Measurements from ENCODE around the gene NUP210. TPM values are rescaled to one million over a fixed set of nuclear protein-coding genes. Genes with fewer than 3 reads are reported as not detected.

Gene NUP210
- total and polyA plus RNA-seq, 2 of the 13 experiments (the other 11 are each of a cell fraction or from before 2014, with no cell fraction given) = 31.6 to 35.2 TPM

DNA sequence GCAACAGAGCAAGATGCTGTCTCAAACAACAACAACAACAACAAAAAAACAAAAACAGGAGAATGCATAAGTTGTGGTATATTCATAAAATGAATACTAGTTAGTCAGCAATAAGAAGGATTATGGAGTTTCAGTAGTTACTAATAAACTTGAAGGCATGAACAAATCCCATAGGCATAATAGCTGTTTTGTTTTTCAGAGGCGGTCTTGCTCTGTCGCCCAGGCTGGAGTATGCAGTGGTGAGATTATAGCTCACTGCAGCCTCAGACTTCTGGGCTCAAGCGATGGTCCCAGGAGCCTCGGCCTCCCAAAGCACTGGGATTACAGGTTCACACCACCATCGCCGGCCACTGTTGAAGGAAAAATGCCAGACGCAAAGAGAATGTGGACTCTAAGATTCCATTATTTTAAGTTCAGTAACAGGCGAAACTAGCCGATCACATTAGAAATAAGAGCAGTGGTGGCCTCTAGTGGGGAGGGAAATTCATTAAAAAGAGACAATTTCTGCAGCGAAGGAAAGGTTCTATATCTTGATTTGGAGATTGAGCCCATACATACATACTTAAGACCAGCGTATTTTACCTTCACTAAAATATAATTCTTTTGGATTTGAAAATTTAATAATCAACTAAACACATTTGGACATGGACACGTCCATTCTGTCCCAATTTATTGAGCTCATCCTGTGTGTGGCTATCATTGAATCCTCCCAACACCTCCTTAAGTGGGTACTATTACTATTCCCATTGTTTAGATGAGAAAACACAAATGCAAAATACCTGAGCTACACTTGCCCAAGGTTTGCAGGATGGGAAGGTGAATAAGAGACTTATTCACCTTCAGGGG is 32.6 kb upstream of the NUP210 start (continued):
- TF ChIP-seq, protein P1, sequence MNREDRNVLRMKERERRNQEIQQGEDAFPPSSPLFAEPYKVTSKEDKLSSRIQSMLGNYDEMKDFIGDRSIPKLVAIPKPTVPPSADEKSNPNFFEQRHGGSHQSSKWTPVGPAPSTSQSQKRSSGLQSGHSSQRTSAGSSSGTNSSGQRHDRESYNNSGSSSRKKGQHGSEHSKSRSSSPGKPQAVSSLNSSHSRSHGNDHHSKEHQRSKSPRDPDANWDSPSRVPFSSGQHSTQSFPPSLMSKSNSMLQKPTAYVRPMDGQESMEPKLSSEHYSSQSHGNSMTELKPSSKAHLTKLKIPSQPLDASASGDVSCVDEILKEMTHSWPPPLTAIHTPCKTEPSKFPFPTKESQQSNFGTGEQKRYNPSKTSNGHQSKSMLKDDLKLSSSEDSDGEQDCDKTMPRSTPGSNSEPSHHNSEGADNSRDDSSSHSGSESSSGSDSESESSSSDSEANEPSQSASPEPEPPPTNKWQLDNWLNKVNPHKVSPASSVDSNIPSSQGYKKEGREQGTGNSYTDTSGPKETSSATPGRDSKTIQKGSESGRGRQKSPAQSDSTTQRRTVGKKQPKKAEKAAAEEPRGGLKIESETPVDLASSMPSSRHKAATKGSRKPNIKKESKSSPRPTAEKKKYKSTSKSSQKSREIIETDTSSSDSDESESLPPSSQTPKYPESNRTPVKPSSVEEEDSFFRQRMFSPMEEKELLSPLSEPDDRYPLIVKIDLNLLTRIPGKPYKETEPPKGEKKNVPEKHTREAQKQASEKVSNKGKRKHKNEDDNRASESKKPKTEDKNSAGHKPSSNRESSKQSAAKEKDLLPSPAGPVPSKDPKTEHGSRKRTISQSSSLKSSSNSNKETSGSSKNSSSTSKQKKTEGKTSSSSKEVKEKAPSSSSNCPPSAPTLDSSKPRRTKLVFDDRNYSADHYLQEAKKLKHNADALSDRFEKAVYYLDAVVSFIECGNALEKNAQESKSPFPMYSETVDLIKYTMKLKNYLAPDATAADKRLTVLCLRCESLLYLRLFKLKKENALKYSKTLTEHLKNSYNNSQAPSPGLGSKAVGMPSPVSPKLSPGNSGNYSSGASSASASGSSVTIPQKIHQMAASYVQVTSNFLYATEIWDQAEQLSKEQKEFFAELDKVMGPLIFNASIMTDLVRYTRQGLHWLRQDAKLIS (CRISPR knock-in tag; IDR thresholded peaks at IDR 0.05) = no peak
- TF ChIP-seq LCORL (IDR thresholded peaks at IDR 0.05) (no peak), LCORL (CRISPR knock-in tag; IDR thresholded peaks at IDR 0.05) (no peak), ELF3 (CRISPR knock-in tag; IDR thresholded peaks at IDR 0.05) (peak; percentile 12; the same call in 1 of the 2 replicates), ARID5B (CRISPR knock-in tag; IDR thresholded peaks at IDR 0.05) (0 out of 2 replicates have a peak, but pooled peaks have one; percentile 5), BORCS8-MEF2B (CRISPR knock-in tag; IDR thresholded peaks at IDR 0.05) (no peak), SAP130 (CRISPR knock-in tag; IDR thresholded peaks at IDR 0.05; ENCODE audit: low read depth) (0 out of 2 replicates have a peak, but pooled peaks have one; percentile 21), GRHL1 (CRISPR knock-in tag; conservative IDR thresholded peaks at IDR 0.05) (no peak), ARID2 (CRISPR knock-in tag; IDR thresholded peaks at IDR 0.05; ENCODE audit: borderline replicate concordance) (no peak), ZNF350 (CRISPR knock-in tag; IDR thresholded peaks at IDR 0.05; ENCODE audit: borderline replicate concordance, low read depth) (no peak), POLR2AphosphoS2 (IDR thresholded peaks at IDR 0.05; ENCODE audit: low read depth, low read length) (no peak), ZNF33A (CRISPR knock-in tag; IDR thresholded peaks at IDR 0.05; ENCODE audit: borderline replicate concordance) (no peak)
- TF ChIP-seq, protein P2, sequence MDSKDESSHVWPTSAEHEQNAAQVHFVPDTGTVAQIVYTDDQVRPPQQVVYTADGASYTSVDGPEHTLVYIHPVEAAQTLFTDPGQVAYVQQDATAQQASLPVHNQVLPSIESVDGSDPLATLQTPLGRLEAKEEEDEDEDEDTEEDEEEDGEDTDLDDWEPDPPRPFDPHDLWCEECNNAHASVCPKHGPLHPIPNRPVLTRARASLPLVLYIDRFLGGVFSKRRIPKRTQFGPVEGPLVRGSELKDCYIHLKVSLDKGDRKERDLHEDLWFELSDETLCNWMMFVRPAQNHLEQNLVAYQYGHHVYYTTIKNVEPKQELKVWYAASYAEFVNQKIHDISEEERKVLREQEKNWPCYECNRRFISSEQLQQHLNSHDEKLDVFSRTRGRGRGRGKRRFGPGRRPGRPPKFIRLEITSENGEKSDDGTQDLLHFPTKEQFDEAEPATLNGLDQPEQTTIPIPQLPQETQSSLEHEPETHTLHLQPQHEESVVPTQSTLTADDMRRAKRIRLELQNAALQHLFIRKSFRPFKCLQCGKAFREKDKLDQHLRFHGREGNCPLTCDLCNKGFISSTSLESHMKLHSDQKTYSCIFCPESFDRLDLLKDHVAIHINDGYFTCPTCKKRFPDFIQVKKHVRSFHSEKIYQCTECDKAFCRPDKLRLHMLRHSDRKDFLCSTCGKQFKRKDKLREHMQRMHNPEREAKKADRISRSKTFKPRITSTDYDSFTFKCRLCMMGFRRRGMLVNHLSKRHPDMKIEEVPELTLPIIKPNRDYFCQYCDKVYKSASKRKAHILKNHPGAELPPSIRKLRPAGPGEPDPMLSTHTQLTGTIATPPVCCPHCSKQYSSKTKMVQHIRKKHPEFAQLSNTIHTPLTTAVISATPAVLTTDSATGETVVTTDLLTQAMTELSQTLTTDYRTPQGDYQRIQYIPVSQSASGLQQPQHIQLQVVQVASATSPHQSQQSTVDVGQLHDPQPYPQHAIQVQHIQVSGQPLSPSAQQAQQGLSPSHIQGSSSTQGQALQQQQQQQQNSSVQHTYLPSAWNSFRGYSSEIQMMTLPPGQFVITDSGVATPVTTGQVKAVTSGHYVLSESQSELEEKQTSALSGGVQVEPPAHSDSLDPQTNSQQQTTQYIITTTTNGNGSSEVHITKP (CRISPR knock-in tag; IDR thresholded peaks at IDR 0.05; ENCODE audit: low read depth) = no peak; the same call in 1 of the 2 replicates

Measured in HepG2 (cell line).